BE2C (cell line): ENCODE results near the gene RNF181.
A peak's percentile ranks its signal among the peaks of the same experiment; 100 is the strongest.

Experiments
- DNase-seq: peaks from one replicate; pipeline ENCODE4 v3.0.0-alpha.2; 2020
- H3K27me3 ChIP-seq: fragments of 250-450 bp; sonication (Bioruptor Pico); 2 replicates; pipeline ENCODE4 v1.5.1; 2020; ENCODE audit warnings: mild to moderate bottlenecking
- H3K36me3 ChIP-seq: fragments of 250-450 bp; sonication (Bioruptor Pico); 2 replicates; pipeline ENCODE4 v1.5.1; 2020; ENCODE audit warnings: mild to moderate bottlenecking
- H3K4me1 ChIP-seq: fragments of 250-450 bp; sonication (Bioruptor Pico); 2 replicates; pipeline ENCODE4 v1.5.1; 2020
- H3K4me3 ChIP-seq: 2 replicates; pipeline ENCODE4 v1.5.1; 2011; ENCODE audit warnings: low read depth, low read length
- H3K9me3 ChIP-seq: fragments of 250-450 bp; sonication (Bioruptor Pico); 2 replicates; pipeline ENCODE4 v1.5.1; 2020
- CTCF ChIP-seq: IDR thresholded peaks from 2 replicates; pipeline ENCODE4 v1.5.1; 2012; ENCODE audit warnings: mild to moderate bottlenecking, low read depth, low read length

The RNF181 gene

GRCh38 chr2:85605406-85606115 is 10.0 kb downstream of the RNF181 start:
- H3K9me3 ChIP-seq = no peaks in the 10 kb centered on the region
- H3K4me3 ChIP-seq = no peak overlapping the region
- H3K36me3 ChIP-seq = no peaks in the 10 kb centered on the region
- DNase-seq = no peak
- H3K4me1 ChIP-seq = no peaks in the 10 kb centered on the region
- no peaks in the 10 kb centered on the region for H3K27me3 ChIP-seq
- TF ChIP-seq CTCF = no peak

- Histone ChIP-seq H3K27me3 (no peaks in the 10 kb centered on the region), H3K9me3 (no peaks in the 10 kb centered on the region), H3K4me1 (no peaks in the 10 kb centered on the region), H3K4me3 (no peak overlapping the region), H3K36me3 (no peaks in the 10 kb centered on the region)
- no peak for DNase-seq
- no peak for TF ChIP-seq CTCF
Observed at GRCh38 chr2:85606116-85606455, 10.5 kb downstream of the RNF181 start.

- H3K4me1 ChIP-seq = no peaks in the 10 kb centered on the region
- no peak for DNase-seq
Observed at GRCh38 chr2:85607268-85608215, 12.0 kb downstream of the RNF181 start.

DNA sequence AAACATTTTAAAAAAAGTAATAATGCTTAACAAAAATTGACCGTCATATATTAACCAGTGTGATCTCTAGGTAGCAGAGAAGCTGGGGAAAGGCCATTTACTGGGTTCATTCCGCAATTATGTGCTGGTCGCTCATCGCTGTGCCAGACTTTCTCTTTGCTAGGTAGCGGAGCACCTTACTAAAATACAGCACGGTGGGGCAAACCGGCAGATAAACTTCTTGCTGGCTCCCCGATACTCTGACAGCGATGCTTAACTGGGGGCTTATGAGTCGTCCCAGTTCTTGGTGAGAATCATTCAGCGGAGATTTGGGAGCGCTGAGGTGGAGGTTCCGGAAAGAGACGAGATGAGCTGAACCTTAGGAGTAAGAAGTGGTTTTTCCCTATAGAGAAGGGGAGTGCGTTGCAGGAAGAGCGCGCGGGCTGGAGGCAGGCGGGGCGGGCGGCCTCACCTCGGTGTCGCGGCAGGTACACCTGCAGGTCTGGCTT is 15.7 kb downstream of the RNF181 start:
- Histone ChIP-seq H3K36me3 (no peaks in the 10 kb centered on the region), H3K9me3 (no peaks in the 10 kb centered on the region), H3K27me3 (no peaks in the 10 kb centered on the region), H3K4me3 (peak overlapping the region; percentile 68), H3K4me1 (no peaks in the 10 kb centered on the region)
- TF ChIP-seq CTCF = no peak
- no peak for DNase-seq

More at GRCh38 chr2:85607268-85608215, 12.0 kb downstream of the RNF181 start:
- Histone ChIP-seq H3K4me3 (no peak overlapping the region), H3K27me3 (no peaks in the 10 kb centered on the region), H3K9me3 (no peaks in the 10 kb centered on the region), H3K36me3 (no peaks in the 10 kb centered on the region)
- no peak for TF ChIP-seq CTCF

GRCh38 chr2:85611705-85612587 is 16.4 kb downstream of the RNF181 start, which contains the start of gene C2orf68:
Gene C2orf68 (minus strand): TSS chr2:85612066. CDS start chr2:85611984, 82 bp downstream.
- TF ChIP-seq CTCF = no peak
- H3K4me1 ChIP-seq = no peaks in the 10 kb centered on the region
- H3K4me3 ChIP-seq = peak within 1 kb of the TSS; percentile 68
- H3K36me3 ChIP-seq = no peaks in the 10 kb centered on the region
- H3K27me3 ChIP-seq = no peaks in the 10 kb centered on the region
- peak; percentile 84 for DNase-seq
- no peaks in the 10 kb centered on the region for H3K9me3 ChIP-seq
